GM12878 (cell line): ENCODE measurements around the gene PRR12. TPM values are rescaled to one million over a fixed set of nuclear protein-coding genes. Genes with fewer than 3 reads are reported as not detected.

Experiments
- ATAC-seq: fragments of 200-7000 bp; cut with Tn5 transposase; 3 replicates; pipeline ENCODE4 v1.9.1; 2020; ENCODE audit warnings: mild to moderate bottlenecking, moderate library complexity
- BruUV-seq: library from RNA; stranded (reverse); fragments of 400-500 nt; replicated peaks from 2 replicates; lab custom pipeline; 2021; lab: Mats Ljungman, UMichigan
- CTCF ChIA-PET: fragments of 300-600 bp; sonication (Branson Sonifier 250); formaldehyde crosslinking; extraction: SDS; loops from one replicate; lab custom pipeline; 2021; ENCODE audit warnings: inconsistent platforms; lab: Yijun Ruan, JAX
- POLR2A ChIA-PET: fragments of 350-600 bp; formaldehyde crosslinking; extraction: SDS; loops from one replicate; lab custom pipeline; 2021; ENCODE audit warnings: inconsistent platforms; lab: Charles Lee
- RAD21 ChIA-PET: fragments of 300-600 bp; sonication (Branson Sonifier 250); formaldehyde crosslinking; loops from one replicate; lab custom pipeline; 2023; ENCODE audit warnings: antibody characterized with exemption; ENCODE audit not compliant: unreplicated experiment; lab: Charles Lee
- SMC1A ChIA-PET: fragments of 300-600 bp; sonication (Branson Sonifier 250); formaldehyde crosslinking; loops from one replicate; lab custom pipeline; 2023; ENCODE audit not compliant: unreplicated experiment, uncharacterized antibody; lab: Charles Lee
- DNase-seq: peaks from one replicate; pipeline ENCODE4 v3.0.0-alpha.2; 2011; ENCODE audit warnings: low read depth, low spot score
- FAIRE-seq: peaks from 3 replicates; lab custom pipeline; 2011; peaks lifted over from hg19 to GRCh38; lab: Jason Lieb, UNC
- H2AFZ ChIP-seq: 2 replicates; pipeline ENCODE4 v1.6.0; 2011; ENCODE audit warnings: low read depth, low read length, control low read depth; ENCODE audit not compliant: control insufficient read depth
- H3K27ac ChIP-seq: 2 replicates; pipeline ENCODE4 v1.5.1; 2011; ENCODE audit warnings: control low read depth; ENCODE audit not compliant: control insufficient read depth, insufficient read depth
- H3K27me3 ChIP-seq, 2 experiments: replicated peaks in 1 of 2; 2 replicates each; pipeline versions ENCODE4 v1.6.0 to v1.6.1; 2011; ENCODE audit warnings: low read length in 1 of 2; ENCODE audit not compliant: control insufficient read depth in 2 of 2, insufficient read depth in 2 of 2
- H3K36me3 ChIP-seq, 2 experiments: 2 replicates each; pipeline ENCODE4 v1.5.1; 2011; ENCODE audit warnings: low read length in 1 of 2; ENCODE audit not compliant: control insufficient read depth in 2 of 2, insufficient read depth in 2 of 2
- H3K4me1 ChIP-seq: 2 replicates; pipeline ENCODE4 v1.6.1; 2011; ENCODE audit warnings: mild to moderate bottlenecking, low read length, moderate library complexity, mixed read lengths; ENCODE audit not compliant: control insufficient read depth, insufficient read depth
- H3K4me2 ChIP-seq: 2 replicates; pipeline ENCODE4 v1.6.0; 2011; ENCODE audit warnings: control low read depth; ENCODE audit not compliant: control insufficient read depth, insufficient read depth
- H3K4me3 ChIP-seq: fragments of 200-600 bp; sonication (generic); 2 replicates; pipeline ENCODE4 v1.5.1; 2016
- H3K79me2 ChIP-seq: 2 replicates; pipeline ENCODE4 v1.6.0; 2011; ENCODE audit warnings: low read length; ENCODE audit not compliant: control insufficient read depth, insufficient read depth
- H3K9ac ChIP-seq: 2 replicates; pipeline ENCODE4 v1.8.0; 2011; ENCODE audit warnings: low read length, control low read depth, mixed read lengths; ENCODE audit not compliant: control insufficient read depth, insufficient read depth
- H3K9me3 ChIP-seq: replicated peaks from 3 replicates; pipeline ENCODE4 v1.5.1; 2011; ENCODE audit warnings: mild to moderate bottlenecking, low read length; ENCODE audit not compliant: control insufficient read depth, insufficient read depth
- H4K20me1 ChIP-seq: 2 replicates; pipeline ENCODE4 v1.6.0; 2011; ENCODE audit not compliant: control insufficient read depth, insufficient read depth
- ATF7 ChIP-seq: fragments of 450-650 bp; IDR thresholded peaks from 2 replicates; pipeline ENCODE4 v1.6.1; 2016; ENCODE audit warnings: low read depth, mild to moderate bottlenecking
- E2F4 ChIP-seq: IDR thresholded peaks from 2 replicates; pipeline ENCODE4 v1.6.1; 2012; ENCODE audit warnings: low read depth, low read length, improper control_type of control experiment
- E2F8 ChIP-seq: fragments of 450-650 bp; IDR thresholded peaks from 2 replicates; pipeline ENCODE4 v1.6.1; 2018; ENCODE audit warnings: mild to moderate bottlenecking, low read depth, moderate library complexity; ENCODE audit not compliant: partially characterized antibody
- MAX ChIP-seq: IDR thresholded peaks from 2 replicates; pipeline ENCODE4 v1.6.1; 2012; ENCODE audit warnings: low read depth, low read length, improper control_type of control experiment
- RCOR1 ChIP-seq: conservative IDR thresholded peaks from 2 replicates; pipeline ENCODE4 v1.6.1; 2012; ENCODE audit warnings: low read depth, low read length, improper control_type of control experiment
- TAF1 ChIP-seq: IDR thresholded peaks from 2 replicates; pipeline ENCODE4 v1.6.1; 2011; ENCODE audit warnings: mild to moderate bottlenecking, low read depth, low read length, borderline replicate concordance
- USF1 ChIP-seq: IDR thresholded peaks from 2 replicates; pipeline ENCODE4 v1.6.1; 2011; ENCODE audit warnings: borderline replicate concordance, low read depth, mild to moderate bottlenecking, moderate library complexity, mixed read lengths, low read length; ENCODE audit not compliant: insufficient read depth; ENCODE audit errors: extremely low read length
- ZBTB33 ChIP-seq: fragments of 450-650 bp; IDR thresholded peaks from 2 replicates; pipeline ENCODE4 v1.6.1; 2017; ENCODE audit warnings: mild to moderate bottlenecking
- ZNF217 ChIP-seq: fragments of 450-650 bp; IDR thresholded peaks from 2 replicates; pipeline ENCODE4 v1.6.1; 2017; ENCODE audit warnings: antibody characterized with exemption, mild to moderate bottlenecking
- ZSCAN29 ChIP-seq: fragments of 450-650 bp; IDR thresholded peaks from 2 replicates; pipeline ENCODE4 v1.6.1; 2017; ENCODE audit warnings: mild to moderate bottlenecking, moderate library complexity
- WGBS: methylation state at CpG from one replicate; pipeline ENCODE4 v1.1.6; 2016; ENCODE audit warnings: low lambda C conversion rate; ENCODE audit not compliant: insufficient replicate concordance, insufficient coverage; ENCODE audit errors: missing lambda C conversion rate; 5-methylcytosine and 5-hydroxymethylcytosine counted together
- in situ Hi-C: fragments of 300-500 bp; cut with MboI; formaldehyde crosslinking; loops from 9 replicates; pipeline ENCODE4 v1.14.3; 2018; ENCODE audit warnings: mixed read lengths
- intact Hi-C: fragments of 100-400 bp; cut with micrococcal nuclease; formaldehyde crosslinking; loops from one replicate; pipeline ENCODE4 v1.14.2; 2022; ENCODE audit not compliant: unreplicated experiment
- polyA plus RNA-seq, 11 experiments: library from polyadenylated mRNA; depleted of rRNA in 4 of 11; unstranded in 6 of 11; stranded (reverse) in 5 of 11; fragments of >200 nt; fragmentation: Nextera tagmentation in 4 of 11; fragmentation: Illumina TruSeq in 1 of 11; extraction: Ambion mirVana in 4 of 11; extraction: Trizol in 1 of 11; gene quantifications; 1 replicate in 1 of 11; 2 replicates in 10 of 11; pipeline versions ENCODE4 v1.2.1 to v1.2.3, GENCODE V29; 2011 to 2016; ENCODE audit warnings: inconsistent platforms in 2 of 11, missing spikeins in 2 of 11, low read depth in 1 of 11
- total RNA-seq, 4 experiments: library from RNA; depleted of rRNA in 3 of 4; stranded (reverse); fragments of >200 nt in 3 of 4; fragmentation: Illumina TruSeq in 1 of 4; extraction: Trizol in 1 of 4; gene quantifications; 2 replicates each; pipeline versions ENCODE4 v1.2.1 to v1.2.3, GENCODE V29; 2013 to 2021

PRR12 gene
- total and polyA plus RNA-seq, 10 of the 15 experiments (the other 5 are each of a cell fraction or from before 2014, with no cell fraction given), result 0.02 to 25.3 (median 1.6) TPM

GRCh38 chr19:49631014-49631588 is 40.1 kb downstream of the PRR12 start:
- ChIA-PET CTCF (interaction anchor here (0.5 to 1.4 kb wide), 3 partner anchors 9 to 50 kb away, joined by 3 to 4 read pairs (median 4); partner anchors contain the start of gene RRAS), SMC1A (no interaction called here), RAD21 (interaction anchor here (1.4 kb wide), 1 partner anchor 9 kb away, joined by 5 read pairs; the partner anchor contains the start of gene RRAS), POLR2A (interaction anchor here (1.0 to 1.2 kb wide), 3 partner anchors 9 to 148 kb away, joined by 3 read pairs; partner anchors contain the start of genes NOSIP and RRAS)
- DNase-seq (no peak), ATAC-seq (no peak), FAIRE-seq (no peak)
- H3K9ac ChIP-seq, result no peak overlapping the region
- no peaks in the 10 kb centered on the region for H3K79me2 ChIP-seq
- no peak overlapping the region for H3K4me2 ChIP-seq
- H3K9me3 ChIP-seq, result no peaks in the 10 kb centered on the region
- 61% methylated on average over 6 of the region's 9 CpGs for WGBS
- no peak overlapping the region for H3K4me3 ChIP-seq
- no peaks in the 10 kb centered on the region for H3K4me1 ChIP-seq
- BruUV-seq, result TSS peak; percentile 54
- intact Hi-C loops (no loop called here), in situ Hi-C loops (no loop called here)
- no peak overlapping the region for H3K27ac ChIP-seq
- H4K20me1 ChIP-seq, result no peaks in the 10 kb centered on the region
- H3K27me3 ChIP-seq, result no peaks in the 10 kb centered on the region
- no peak for TF ChIP-seq E2F4
- no peak for TF ChIP-seq ZBTB33
- TF ChIP-seq RCOR1, result no peak
- TF ChIP-seq USF1, result no peak
- no peak for TF ChIP-seq E2F8
- TF ChIP-seq ZNF217, result no peak
- TF ChIP-seq ZSCAN29, result no peak
- no peak for TF ChIP-seq MAX
- no peak for TF ChIP-seq TAF1
- no peak for TF ChIP-seq ATF7
- H3K36me3 ChIP-seq, result peaks cover 1 to 2% of the 10 kb centered on the region in 2 experiments; a peak in 2 of 4 replicates
- no peak overlapping the region for H2AFZ ChIP-seq
